ENCODE data around the gene CDH13.

The CDH13 gene

DNA sequence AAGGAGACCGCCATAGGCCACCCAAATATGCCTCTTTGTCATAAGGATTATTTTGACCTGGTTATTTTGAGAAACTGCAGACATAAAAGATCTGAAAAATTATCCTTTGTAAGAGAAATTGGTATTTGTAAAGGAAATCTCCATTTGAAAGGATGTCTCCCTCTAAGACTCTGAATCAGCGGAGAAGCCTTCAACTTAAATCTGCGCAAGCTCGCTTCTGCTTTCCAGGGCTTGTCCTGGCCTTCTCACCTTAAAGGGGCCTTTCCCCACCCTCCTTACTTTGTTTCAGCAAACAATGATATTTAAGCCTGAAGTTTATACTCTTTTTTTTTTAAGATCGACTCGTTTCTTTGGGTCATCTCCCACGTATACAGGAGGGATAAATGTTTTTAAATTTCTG lies 1215.5 kb downstream of the CDH13 start:
- no peak for DNase-seq (ENCODE audit: low spot score)

DNA sequence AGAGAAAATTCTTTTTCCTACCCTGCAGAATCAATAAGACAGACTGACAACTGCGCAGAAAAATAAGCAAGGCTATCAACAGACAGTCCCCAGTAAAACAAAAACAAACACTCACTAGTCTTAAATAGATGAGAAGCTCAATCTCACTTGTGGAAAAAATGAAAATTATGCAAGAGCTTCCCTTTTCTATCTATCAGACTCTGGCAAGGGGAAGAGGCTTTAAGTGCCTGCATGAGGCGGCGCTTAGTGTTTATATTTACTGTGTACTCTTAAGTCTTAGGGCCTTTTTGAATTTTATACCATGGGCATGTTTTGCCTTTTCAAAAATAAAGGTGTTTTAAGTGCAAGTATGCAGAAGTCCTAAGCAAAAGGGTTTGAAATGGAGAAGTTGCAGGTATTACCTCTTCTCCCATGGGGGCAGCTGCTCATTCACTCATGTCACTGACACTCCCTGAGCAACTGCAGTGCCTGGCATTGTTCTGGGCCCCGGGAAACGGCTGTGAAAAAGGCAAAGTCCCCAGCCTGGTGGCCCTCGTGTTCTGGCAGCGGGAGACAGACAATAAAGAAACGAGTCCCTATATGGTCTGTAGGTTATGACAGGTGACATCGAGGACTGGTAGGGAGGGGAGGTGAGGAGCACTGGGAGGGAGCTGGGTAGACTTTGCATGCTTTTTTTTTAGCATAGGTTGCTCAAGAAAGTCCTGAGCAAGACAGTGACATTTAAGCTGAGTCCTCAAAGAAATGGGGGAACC lies 1216.2 kb downstream of the CDH13 start:
- no peak for DNase-seq (ENCODE audit: low spot score)

DNA sequence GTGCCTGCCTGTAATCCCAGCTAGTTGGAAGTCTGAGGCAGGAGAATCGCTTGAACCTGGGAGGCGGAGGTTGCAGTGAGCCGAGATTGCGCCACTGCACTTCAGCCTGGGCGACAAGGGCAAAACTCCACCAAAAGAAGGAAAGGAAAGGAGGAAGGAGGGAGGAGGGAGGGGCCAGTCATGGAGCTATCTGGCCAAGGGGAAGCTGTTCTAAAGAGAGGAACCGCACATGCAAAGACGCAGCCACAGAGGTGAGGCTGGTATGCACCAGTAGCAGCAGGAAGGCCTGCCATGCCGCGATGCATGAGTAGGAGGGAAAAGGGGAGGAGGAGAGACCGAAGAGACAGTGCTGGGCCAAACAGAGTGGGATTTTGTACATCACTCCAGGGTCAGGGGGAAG lies 1216.9 kb downstream of the CDH13 start:
- no peak for DNase-seq (ENCODE audit: low spot score)

DNA sequence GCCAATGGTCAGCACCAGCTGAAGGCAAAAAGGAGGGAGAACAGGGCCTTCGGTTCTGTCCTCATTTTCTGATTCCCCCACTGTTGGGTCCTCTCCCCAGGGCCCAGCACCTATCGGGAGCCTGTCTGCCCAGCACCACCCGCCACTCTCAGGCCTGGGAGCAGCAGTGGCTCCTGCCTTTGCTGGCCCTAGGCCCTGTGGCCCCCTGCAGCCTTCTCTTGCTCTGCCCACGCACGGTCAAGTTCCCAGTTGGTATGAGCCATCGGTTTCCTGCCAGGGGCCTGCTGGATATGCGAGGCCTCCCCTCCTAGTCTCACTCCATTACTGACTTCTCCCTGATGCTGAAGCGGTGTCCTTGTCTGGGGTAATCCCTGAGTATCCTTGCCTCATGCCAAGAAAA lies 1218.5 kb downstream of the CDH13 start:
- DNase-seq (ENCODE audit: low spot score): no peak

DNA sequence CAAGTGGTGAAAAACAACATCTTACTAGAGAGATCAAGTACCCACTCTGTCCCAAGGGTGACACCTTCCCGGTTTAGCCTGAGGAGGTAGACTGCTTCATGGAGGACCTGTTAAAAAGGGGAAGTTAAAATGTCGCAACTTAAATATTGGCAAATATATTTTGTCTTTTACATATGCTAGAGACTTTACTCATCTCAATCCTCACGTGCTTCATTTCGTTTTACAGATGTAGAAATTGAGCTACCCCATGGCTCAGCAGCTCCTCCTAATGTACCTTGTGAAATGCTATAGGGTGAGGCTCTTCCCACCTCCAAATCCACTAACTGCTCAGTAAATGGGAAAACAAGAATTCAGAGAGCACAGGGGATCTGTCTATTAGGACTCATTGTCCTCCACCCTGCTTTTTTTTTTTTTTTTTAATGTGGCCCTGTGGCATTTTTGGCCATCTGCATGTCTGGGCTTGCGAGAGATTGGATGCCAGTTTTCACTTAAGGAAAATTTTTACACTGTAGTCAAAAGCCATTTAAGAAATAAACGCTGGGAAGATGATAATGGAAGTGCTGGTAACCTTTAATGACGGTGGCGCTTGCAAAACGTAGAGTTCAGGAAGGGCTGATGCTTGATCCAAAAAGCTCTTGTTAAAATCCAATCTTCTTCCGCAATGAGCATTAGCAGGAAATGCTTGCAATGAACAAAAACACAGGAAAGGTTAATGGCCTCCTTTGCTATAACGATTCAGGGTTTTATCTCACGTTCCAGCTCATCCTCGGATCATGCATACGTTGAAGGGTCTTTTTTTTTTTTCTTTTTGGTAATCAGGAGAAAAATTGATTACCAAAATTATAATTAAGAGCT lies 1220.8 kb downstream of the CDH13 start:
- no peak for DNase-seq (ENCODE audit: low spot score)

DNA sequence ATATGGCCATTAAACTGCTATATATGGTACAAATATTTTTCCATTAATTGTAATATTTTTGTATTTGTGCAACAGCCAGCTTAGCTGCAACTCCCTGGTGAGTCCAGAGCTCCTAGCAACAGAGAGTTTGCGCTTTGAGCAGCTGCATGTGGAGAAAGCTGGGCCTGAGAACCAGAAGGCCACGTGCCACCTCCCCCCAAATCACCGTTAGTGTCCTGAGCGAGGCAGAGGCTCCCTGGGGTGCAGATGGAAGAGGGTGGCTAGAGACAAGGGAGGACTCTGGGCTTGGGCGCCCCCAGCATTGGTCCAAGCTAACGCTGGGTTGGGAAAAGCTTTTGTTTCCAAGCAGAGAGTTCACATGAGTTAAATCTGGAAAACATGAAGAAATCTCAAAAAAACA lies 1222.7 kb downstream of the CDH13 start:
- no peak for DNase-seq (ENCODE audit: low spot score)

Measured in globus pallidus (tissue), 1 donor.